Measurements from ENCODE around the gene LIF. TPM values are rescaled to one million over a fixed set of nuclear protein-coding genes. Genes with fewer than 3 reads are reported as not detected.
"Not testable (repeated sequence)": the region's sequence is repeated elsewhere in the genome, so short reads cannot be mapped to it uniquely, and the experiment has no call there.

The LIF gene
- total and polyA plus RNA-seq, 2 donors (not counting 3 experiments of a cell fraction or from before 2014, with no cell fraction given), result 0.12 to 0.27 TPM

- DNase-seq (ENCODE audit: low read depth, low spot score) (no peak), FAIRE-seq (no peak)
- ChIA-PET CTCF (no interaction called here), POLR2A (no interaction called here)
- Histone ChIP-seq H4K20me1 (replicated peaks; ENCODE audit: control insufficient read depth, extremely low read depth, insufficient read depth, low read length) (no peaks in the 10 kb centered on the region), H3K27me3 (ENCODE audit: control insufficient read depth in 2 of 2, insufficient read depth in 2 of 2, low read length in 2 of 2) (peaks cover 19% of the 10 kb centered on the region in 2 experiments), H3K4me2 (ENCODE audit: insufficient read depth, low read length) (no peak overlapping the region), H2AFZ (ENCODE audit: low read depth, low read length) (no peak overlapping the region), H3K9me1 (replicated peaks; ENCODE audit: control insufficient read depth, extremely low read depth, insufficient read depth, low read length) (no peaks in the 10 kb centered on the region), H3K36me3 (ENCODE audit: control insufficient read depth in 2 of 2, extremely low read depth in 1 of 2, insufficient read depth in 2 of 2, low read length in 2 of 2) (no peaks in the 10 kb centered on the region), H3K79me2 (ENCODE audit: control insufficient read depth, insufficient read depth, low read length) (no peaks in the 10 kb centered on the region), H3K9ac (replicated peaks; ENCODE audit: extremely low read depth, insufficient read depth, low read length) (no peak overlapping the region), H3K4me3 (replicated peaks in 1 of 3; ENCODE audit: insufficient read depth in 1 of 3, low read depth in 1 of 3, low read length in 3 of 3) (no peak overlapping the region), H3K4me1 (ENCODE audit: control insufficient read depth, extremely low read depth, insufficient read depth, low read length) (no peaks in the 10 kb centered on the region), H3K27ac (ENCODE audit: insufficient read depth, low read depth, low read length) (no peak overlapping the region), H3K9me3 (replicated peaks; ENCODE audit: control insufficient read depth, insufficient read depth, low read length) (no peaks in the 10 kb centered on the region)
- intact Hi-C loops (cut with micrococcal nuclease), result no loop called here
- no TSS peak for BruUV-seq (replicated peaks)
- TF ChIP-seq CTCF (IDR thresholded peaks at IDR 0.05; ENCODE audit: extremely low read depth in 1 of 2, insufficient read depth in 1 of 2, low read depth in 1 of 2, low read length in 2 of 2), result no peak
- no peak for TF ChIP-seq POLR2AphosphoS5 (IDR thresholded peaks at IDR 0.05; ENCODE audit: insufficient read depth, low read depth, low read length)
- TF ChIP-seq FOS (IDR thresholded peaks at IDR 0.05; ENCODE audit: borderline replicate concordance, insufficient read depth, low read length), result no peak
- dilution Hi-C loops (cut with MboI; ENCODE audit: extremely low pct_ligation_motif_present, low sequenced_read_pairs), result no loop called here
Observed at GRCh38 chr22:30234786-30235470, 11.6 kb downstream of the LIF start.

- BruUV-seq (replicated peaks); H3K27ac ChIP-seq (ENCODE audit: insufficient read depth, low read depth, low read length); H3K9me3 ChIP-seq (replicated peaks; ENCODE audit: control insufficient read depth, insufficient read depth, low read length); H3K4me2 ChIP-seq (ENCODE audit: insufficient read depth, low read length); FAIRE-seq; intact Hi-C loops (cut with micrococcal nuclease); H3K4me1 ChIP-seq (ENCODE audit: control insufficient read depth, extremely low read depth, insufficient read depth, low read length); H2AFZ ChIP-seq (ENCODE audit: low read depth, low read length); H4K20me1 ChIP-seq (replicated peaks; ENCODE audit: control insufficient read depth, extremely low read depth, insufficient read depth, low read length); H3K9me1 ChIP-seq (replicated peaks; ENCODE audit: control insufficient read depth, extremely low read depth, insufficient read depth, low read length); CTCF ChIA-PET; H3K36me3 ChIP-seq (ENCODE audit: control insufficient read depth in 2 of 2, extremely low read depth in 1 of 2, insufficient read depth in 2 of 2, low read length in 2 of 2); POLR2A ChIA-PET; H3K9ac ChIP-seq (replicated peaks; ENCODE audit: extremely low read depth, insufficient read depth, low read length); H3K79me2 ChIP-seq (ENCODE audit: control insufficient read depth, insufficient read depth, low read length); DNase-seq (ENCODE audit: low read depth, low spot score); H3K4me3 ChIP-seq (replicated peaks in 1 of 3; ENCODE audit: insufficient read depth in 1 of 3, low read depth in 1 of 3, low read length in 3 of 3); dilution Hi-C loops (cut with MboI; ENCODE audit: extremely low pct_ligation_motif_present, low sequenced_read_pairs): not testable (repeated sequence)
- H3K27me3 ChIP-seq (ENCODE audit: control insufficient read depth in 2 of 2, insufficient read depth in 2 of 2, low read length in 2 of 2), result peaks cover 19 to 20% of the 10 kb centered on the region in 2 experiments
Observed at GRCh38 chr22:30234325-30234724, 12.2 kb downstream of the LIF start.
